SK-N-SH (cell line): ENCODE results near the gene UBALD1. TPM values are rescaled to one million over a fixed set of nuclear protein-coding genes. Genes with fewer than 3 reads are reported as not detected.
A peak's percentile ranks its signal among the peaks of the same experiment; 100 is the strongest.
"Not testable (repeated sequence)": the region's sequence is repeated elsewhere in the genome, so short reads cannot be mapped to it uniquely, and the experiment has no call there.

Experiments used
- CTCF ChIA-PET: fragments of 300-600, 350-600 bp; formaldehyde crosslinking; extraction: SDS; loops from one replicate; lab custom pipeline; 2021; lab: Yijun Ruan, JAX
- POLR2A ChIA-PET: fragments of 350-600 bp; sonication (Branson Sonifier 250); formaldehyde crosslinking; extraction: SDS; loops from one replicate; lab custom pipeline; 2020; ENCODE audit warnings: antibody characterized with exemption, inconsistent platforms; lab: Yijun Ruan, JAX
- DNase-seq: peaks from one replicate; pipeline ENCODE4 v3.0.0; 2012
- H2AFZ ChIP-seq: fragments of 200-600 bp; sonication (generic); 2 replicates; pipeline ENCODE4 v1.8.1; 2016; ENCODE audit warnings: antibody characterized with exemption, mild to moderate bottlenecking, low read depth
- H3F3A ChIP-seq: fragments of 200-600 bp; sonication (generic); replicated peaks from 2 replicates; pipeline ENCODE3; 2016; ENCODE audit warnings: antibody characterized with exemption, mild to moderate bottlenecking; ENCODE audit not compliant: insufficient read depth
- H3K27ac ChIP-seq, 2 experiments: fragments of 200-500 bp in 1 of 2; fragments of 200-600 bp in 1 of 2; sonication (Bioruptor generic) in 1 of 2; sonication (generic), shearing (Covaris generic) in 1 of 2; 2 replicates each; pipeline versions ENCODE4 v1.5.1 to v1.6.1; 2014 to 2016; ENCODE audit warnings: low read depth in 2 of 2, inconsistent platforms in 1 of 2, low read length in 1 of 2, mild to moderate bottlenecking in 1 of 2, mixed read lengths in 1 of 2
- H3K27me3 ChIP-seq: fragments of 200-600 bp; sonication (generic), shearing (Covaris generic); 2 replicates; pipeline ENCODE4 v1.6.1; 2016; ENCODE audit warnings: mixed run types; ENCODE audit not compliant: insufficient read depth
- H3K36me3 ChIP-seq, 2 experiments: fragments of 200-500 bp in 1 of 2; fragments of 200-600 bp in 1 of 2; sonication (Bioruptor generic) in 1 of 2; sonication (generic) in 1 of 2; replicated peaks in 1 of 2; 2 replicates each; pipeline versions ENCODE3 to v1.5.1; 2014 to 2016; ENCODE audit warnings: low read length in 1 of 2, mild to moderate bottlenecking in 1 of 2; ENCODE audit not compliant: insufficient read depth in 2 of 2, control insufficient read depth in 1 of 2
- H3K4me1 ChIP-seq, 2 experiments: fragments of 200-500 bp in 1 of 2; fragments of 200-600 bp in 1 of 2; sonication (Bioruptor generic) in 1 of 2; sonication (generic), shearing (Covaris generic) in 1 of 2; 2 replicates each; pipeline versions ENCODE4 v1.5.1 to v1.6.1; 2014 to 2016; ENCODE audit warnings: low read depth in 1 of 2, low read length in 1 of 2, mixed run types in 1 of 2; ENCODE audit not compliant: insufficient read depth in 2 of 2, control insufficient read depth in 1 of 2
- H3K4me2 ChIP-seq: fragments of 200-600 bp; sonication (generic), shearing (Covaris generic); 2 replicates; pipeline ENCODE4 v1.6.1; 2017; ENCODE audit warnings: mixed run types
- H3K4me3 ChIP-seq, 2 experiments: fragments of 200-500 bp in 1 of 2; fragments of 200-600 bp in 1 of 2; sonication (Bioruptor generic) in 1 of 2; sonication (generic), shearing (Covaris generic) in 1 of 2; 2 replicates each; pipeline versions ENCODE4 v1.5.1 to v1.8.1; 2014 to 2016; ENCODE audit warnings: low read depth in 2 of 2, inconsistent platforms in 1 of 2, low read length in 1 of 2, mild to moderate bottlenecking in 1 of 2, mixed read lengths in 1 of 2, moderate library complexity in 1 of 2
- H3K79me2 ChIP-seq: fragments of 200-600 bp; sonication (generic); 2 replicates; pipeline ENCODE4 v1.8.1; 2017; ENCODE audit warnings: mild to moderate bottlenecking; ENCODE audit not compliant: insufficient read depth
- H3K9ac ChIP-seq: fragments of 200-600 bp; sonication (generic); 2 replicates; pipeline ENCODE4 v1.6.1; 2017; ENCODE audit warnings: mixed run types
- H3K9me2 ChIP-seq: fragments of 200-600 bp; sonication (generic); 2 replicates; pipeline ENCODE4 v1.6.1; 2017; ENCODE audit warnings: mixed run types
- H3K9me3 ChIP-seq: fragments of 200-600 bp; sonication (generic); 2 replicates; pipeline ENCODE4 v1.6.1; 2017; ENCODE audit warnings: mixed run types, mild to moderate bottlenecking, moderate library complexity
- H4K20me1 ChIP-seq: fragments of 200-600 bp; sonication (generic); 2 replicates; pipeline ENCODE4 v1.6.1; 2017; ENCODE audit warnings: mild to moderate bottlenecking, mixed run types; ENCODE audit not compliant: insufficient read depth
- CHD2 ChIP-seq: fragments of 150-350 bp; IDR thresholded peaks from 2 replicates; pipeline ENCODE4 v1.6.1; 2018; ENCODE audit warnings: low read length; ENCODE audit not compliant: partially characterized antibody
- ELF1 ChIP-seq: IDR thresholded peaks from 2 replicates; pipeline ENCODE4 v1.4.0; 2012
- EP300 ChIP-seq, 2 experiments: IDR thresholded peaks; 2 replicates each; pipeline versions ENCODE4 v1.4.0 to v1.6.1; 2012; ENCODE audit warnings: borderline replicate concordance in 1 of 2, low read depth in 1 of 2, low read length in 1 of 2
- EZH2phosphoT487 ChIP-seq: fragments of 200-600 bp; sonication (generic); IDR thresholded peaks from 2 replicates; pipeline ENCODE4 v1.6.1; 2017; ENCODE audit warnings: low read depth, mixed run types, mild to moderate bottlenecking, antibody characterized with exemption, moderate library complexity, borderline replicate concordance
- FOSL2 ChIP-seq: IDR thresholded peaks from 2 replicates; pipeline ENCODE4 v1.4.0; 2012; ENCODE audit warnings: low read depth, mild to moderate bottlenecking, moderate library complexity, borderline replicate concordance
- FOXJ3 ChIP-seq: sonication (generic); formaldehyde crosslinking; IDR thresholded peaks from 2 replicates; pipeline ENCODE4 v1.5.1; 2020; ENCODE audit warnings: mild to moderate bottlenecking, missing genetic modification reagents
- FOXM1 ChIP-seq: IDR thresholded peaks from 2 replicates; pipeline ENCODE4 v1.4.0; 2012; ENCODE audit warnings: low read depth, mild to moderate bottlenecking
- GATA2 ChIP-seq: sonication (generic); formaldehyde crosslinking; IDR thresholded peaks from 2 replicates; pipeline ENCODE4 v1.5.0; 2020; ENCODE audit warnings: mild to moderate bottlenecking, missing genetic modification reagents
- JUND ChIP-seq: IDR thresholded peaks from 2 replicates; pipeline ENCODE4 v1.4.0; 2012
- NFIC ChIP-seq: IDR thresholded peaks from 2 replicates; pipeline ENCODE4 v1.4.0; 2012; ENCODE audit warnings: borderline replicate concordance
- NRF1 ChIP-seq: IDR thresholded peaks from 2 replicates; pipeline ENCODE4 v1.6.1; 2012; ENCODE audit warnings: low read depth, mild to moderate bottlenecking, low read length
- RAD21 ChIP-seq: IDR thresholded peaks from 2 replicates; pipeline ENCODE4 v1.6.1; 2012; ENCODE audit warnings: mild to moderate bottlenecking, low read length
- RFX5 ChIP-seq: IDR thresholded peaks from 2 replicates; pipeline ENCODE4 v1.6.1; 2012; ENCODE audit warnings: mild to moderate bottlenecking, improper control_type of control experiment, low read length
- RXRA ChIP-seq: IDR thresholded peaks from 2 replicates; pipeline ENCODE4 v1.4.0; 2012; ENCODE audit warnings: low read depth, mild to moderate bottlenecking, borderline replicate concordance
- SIN3A ChIP-seq: IDR thresholded peaks from 2 replicates; pipeline ENCODE4 v1.6.1; 2012; ENCODE audit warnings: low read depth, mild to moderate bottlenecking, low read length, moderate library complexity, borderline replicate concordance
- SMC3 ChIP-seq: IDR thresholded peaks from 2 replicates; pipeline ENCODE4 v1.6.1; 2012; ENCODE audit warnings: low read depth, low read length, improper control_type of control experiment
- TAF1 ChIP-seq: IDR thresholded peaks from 2 replicates; pipeline ENCODE4 v1.6.1; 2012; ENCODE audit warnings: low read depth, mild to moderate bottlenecking, low read length, moderate library complexity, borderline replicate concordance
- TEAD4 ChIP-seq: IDR thresholded peaks from 2 replicates; pipeline ENCODE4 v1.4.0; 2012; ENCODE audit warnings: mild to moderate bottlenecking, borderline replicate concordance; ENCODE audit not compliant: insufficient read depth
- WGBS: methylation state at CpG from one replicate; pipeline ENCODE4 v1.1.6; 2017; ENCODE audit warnings: low lambda C conversion rate; 5-methylcytosine and 5-hydroxymethylcytosine counted together
- polyA plus RNA-seq, 3 experiments: library from polyadenylated mRNA; depleted of rRNA; stranded (reverse); fragments of >200 nt; gene quantifications; 2 replicates each; pipeline ENCODE4 v1.2.3, GENCODE V29; 2012
- TF ChIP-seq, protein P1 (sequence below): fragments of 200-600 bp; sonication (generic); IDR thresholded peaks from 2 replicates; pipeline ENCODE4 v1.6.1; 2017; ENCODE audit warnings: antibody characterized with exemption, mild to moderate bottlenecking, moderate library complexity
- TF ChIP-seq, protein P2 (sequence below): IDR thresholded peaks from 2 replicates; pipeline ENCODE4 v1.6.1; 2012; ENCODE audit warnings: mild to moderate bottlenecking, low read depth, low read length, moderate library complexity
- TF ChIP-seq, protein P3 (sequence below): IDR thresholded peaks from 2 replicates; pipeline ENCODE4 v1.4.0; 2012; ENCODE audit warnings: low read depth

UBALD1 gene
- polyA plus RNA-seq, 1 of the 3 experiments (the other 2 are of a cell fraction), result 16.7 TPM

DNA sequence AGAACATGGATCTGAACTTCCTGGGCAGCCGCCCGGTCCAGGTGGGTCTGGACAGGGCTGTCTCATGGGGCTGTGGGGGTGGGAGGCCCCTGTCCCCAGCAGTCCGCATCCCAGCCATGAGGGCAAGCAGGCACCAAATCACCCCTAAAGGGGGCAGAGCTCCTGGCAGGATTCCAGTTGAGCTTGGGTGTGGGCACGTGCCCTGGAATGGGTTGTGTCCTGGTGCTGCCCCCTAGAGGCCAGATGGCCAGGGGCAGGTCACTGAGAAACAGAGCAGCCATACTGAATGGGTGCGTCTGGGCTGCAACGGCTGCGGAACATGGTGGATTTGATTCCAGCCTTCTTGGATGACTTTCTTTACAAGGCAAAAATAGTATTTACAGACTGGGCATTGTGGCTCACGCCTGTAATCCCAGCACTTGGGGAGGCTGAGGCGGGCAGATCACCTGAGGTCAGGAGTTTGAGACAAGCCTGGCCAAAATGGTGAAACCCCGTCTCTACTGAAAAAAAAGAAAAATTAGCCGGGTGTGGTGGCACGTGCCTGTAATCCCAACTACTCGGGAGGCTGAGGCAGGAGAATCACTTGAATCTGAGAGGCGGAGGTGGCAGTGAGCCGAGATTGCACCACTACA, 35.9 kb upstream of the UBALD1 start:
- Histone ChIP-seq H3K36me3 (peaks cover 12 to 29% of the 10 kb centered on the region in 2 experiments), H4K20me1 (peaks cover 40% of the 10 kb centered on the region), H3K79me2 (peaks cover 42% of the 10 kb centered on the region)
- H3K4me1 ChIP-seq, H3F3A ChIP-seq, H3K4me3 ChIP-seq, H3K9me2 ChIP-seq, POLR2A ChIA-PET, H2AFZ ChIP-seq, H3K9me3 ChIP-seq, H3K4me2 ChIP-seq, H3K27ac ChIP-seq, H3K9ac ChIP-seq, H3K27me3 ChIP-seq: not testable (repeated sequence)
- TF ChIP-seq RAD21 (peak; percentile 33), NFIC (peak; percentile 39)
- TF ChIP-seq, protein P1, sequence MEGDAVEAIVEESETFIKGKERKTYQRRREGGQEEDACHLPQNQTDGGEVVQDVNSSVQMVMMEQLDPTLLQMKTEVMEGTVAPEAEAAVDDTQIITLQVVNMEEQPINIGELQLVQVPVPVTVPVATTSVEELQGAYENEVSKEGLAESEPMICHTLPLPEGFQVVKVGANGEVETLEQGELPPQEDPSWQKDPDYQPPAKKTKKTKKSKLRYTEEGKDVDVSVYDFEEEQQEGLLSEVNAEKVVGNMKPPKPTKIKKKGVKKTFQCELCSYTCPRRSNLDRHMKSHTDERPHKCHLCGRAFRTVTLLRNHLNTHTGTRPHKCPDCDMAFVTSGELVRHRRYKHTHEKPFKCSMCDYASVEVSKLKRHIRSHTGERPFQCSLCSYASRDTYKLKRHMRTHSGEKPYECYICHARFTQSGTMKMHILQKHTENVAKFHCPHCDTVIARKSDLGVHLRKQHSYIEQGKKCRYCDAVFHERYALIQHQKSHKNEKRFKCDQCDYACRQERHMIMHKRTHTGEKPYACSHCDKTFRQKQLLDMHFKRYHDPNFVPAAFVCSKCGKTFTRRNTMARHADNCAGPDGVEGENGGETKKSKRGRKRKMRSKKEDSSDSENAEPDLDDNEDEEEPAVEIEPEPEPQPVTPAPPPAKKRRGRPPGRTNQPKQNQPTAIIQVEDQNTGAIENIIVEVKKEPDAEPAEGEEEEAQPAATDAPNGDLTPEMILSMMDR, result peak; percentile 78
- peak; percentile 86 for DNase-seq
- CTCF ChIA-PET, result interaction anchor here (0.6 to 2.8 kb wide), 9 partner anchors 10 to 44 kb away, joined by 3 to 16 read pairs (median 4); partner anchors contain the start of gene MGRN1
- WGBS, result 95% methylated on average over 12 of the region's 15 CpGs

DNA sequence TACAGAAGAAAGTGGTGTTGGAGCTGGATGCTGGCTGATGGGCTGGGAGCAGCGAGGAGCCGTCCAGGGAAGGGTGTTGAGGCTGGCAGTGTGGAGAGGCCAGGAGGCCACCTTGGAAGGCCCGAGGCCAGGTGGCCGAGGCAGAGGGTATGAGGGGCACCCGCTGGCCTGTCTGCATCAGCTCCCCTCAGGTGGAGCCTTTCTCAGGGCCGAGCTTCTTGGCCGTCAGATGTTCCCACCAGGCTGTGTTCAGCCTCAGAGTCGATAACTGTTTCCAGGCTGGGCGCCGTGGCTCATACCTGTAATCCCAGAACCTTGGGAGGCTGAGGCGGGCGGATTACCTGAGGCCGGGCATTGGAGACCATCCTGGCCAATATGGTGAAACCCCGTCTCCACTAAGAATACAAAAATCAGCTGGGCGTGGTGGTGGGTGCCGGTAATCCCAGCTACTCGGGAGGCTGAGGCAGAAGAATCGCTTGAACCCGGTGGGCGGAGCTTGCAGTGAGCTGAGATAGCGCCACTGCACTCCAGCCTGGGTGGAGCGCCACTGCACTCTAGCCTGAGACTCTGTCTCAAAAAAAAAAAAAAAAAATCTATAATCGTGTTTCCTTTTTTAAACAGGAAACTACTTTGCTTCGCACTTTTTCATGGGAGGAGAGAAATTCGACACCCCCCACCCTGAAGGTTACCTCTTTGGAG, 35.2 kb upstream of the UBALD1 start:
- no peak for TF ChIP-seq TAF1
- TF ChIP-seq SIN3A, result no peak
- no peak for TF ChIP-seq EZH2phosphoT487
- no peak for TF ChIP-seq JUND
- no peak for TF ChIP-seq RXRA
- TF ChIP-seq, protein P2, sequence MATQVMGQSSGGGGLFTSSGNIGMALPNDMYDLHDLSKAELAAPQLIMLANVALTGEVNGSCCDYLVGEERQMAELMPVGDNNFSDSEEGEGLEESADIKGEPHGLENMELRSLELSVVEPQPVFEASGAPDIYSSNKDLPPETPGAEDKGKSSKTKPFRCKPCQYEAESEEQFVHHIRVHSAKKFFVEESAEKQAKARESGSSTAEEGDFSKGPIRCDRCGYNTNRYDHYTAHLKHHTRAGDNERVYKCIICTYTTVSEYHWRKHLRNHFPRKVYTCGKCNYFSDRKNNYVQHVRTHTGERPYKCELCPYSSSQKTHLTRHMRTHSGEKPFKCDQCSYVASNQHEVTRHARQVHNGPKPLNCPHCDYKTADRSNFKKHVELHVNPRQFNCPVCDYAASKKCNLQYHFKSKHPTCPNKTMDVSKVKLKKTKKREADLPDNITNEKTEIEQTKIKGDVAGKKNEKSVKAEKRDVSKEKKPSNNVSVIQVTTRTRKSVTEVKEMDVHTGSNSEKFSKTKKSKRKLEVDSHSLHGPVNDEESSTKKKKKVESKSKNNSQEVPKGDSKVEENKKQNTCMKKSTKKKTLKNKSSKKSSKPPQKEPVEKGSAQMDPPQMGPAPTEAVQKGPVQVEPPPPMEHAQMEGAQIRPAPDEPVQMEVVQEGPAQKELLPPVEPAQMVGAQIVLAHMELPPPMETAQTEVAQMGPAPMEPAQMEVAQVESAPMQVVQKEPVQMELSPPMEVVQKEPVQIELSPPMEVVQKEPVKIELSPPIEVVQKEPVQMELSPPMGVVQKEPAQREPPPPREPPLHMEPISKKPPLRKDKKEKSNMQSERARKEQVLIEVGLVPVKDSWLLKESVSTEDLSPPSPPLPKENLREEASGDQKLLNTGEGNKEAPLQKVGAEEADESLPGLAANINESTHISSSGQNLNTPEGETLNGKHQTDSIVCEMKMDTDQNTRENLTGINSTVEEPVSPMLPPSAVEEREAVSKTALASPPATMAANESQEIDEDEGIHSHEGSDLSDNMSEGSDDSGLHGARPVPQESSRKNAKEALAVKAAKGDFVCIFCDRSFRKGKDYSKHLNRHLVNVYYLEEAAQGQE, result no peak
- no peak for TF ChIP-seq FOSL2
- TF ChIP-seq, protein P3, sequence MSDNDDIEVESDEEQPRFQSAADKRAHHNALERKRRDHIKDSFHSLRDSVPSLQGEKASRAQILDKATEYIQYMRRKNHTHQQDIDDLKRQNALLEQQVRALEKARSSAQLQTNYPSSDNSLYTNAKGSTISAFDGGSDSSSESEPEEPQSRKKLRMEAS, result no peak
- TF ChIP-seq NRF1, result no peak
- no peak for TF ChIP-seq SMC3
- TF ChIP-seq ELF1, result no peak
- TF ChIP-seq RAD21, result no peak
- no peak for TF ChIP-seq CHD2
- TF ChIP-seq RFX5, result no peak
- TF ChIP-seq EP300 (IDR thresholded peaks at IDR 0.05; ENCODE audit: borderline replicate concordance in 1 of 2, low read depth in 1 of 2, low read length in 1 of 2), result no peak
- no peak for TF ChIP-seq FOXJ3 (CRISPR knock-in tag)
- no peak for TF ChIP-seq FOXM1
- TF ChIP-seq TEAD4, result no peak
- TF ChIP-seq GATA2, result no peak
- no peaks in the 10 kb centered on the region for H3F3A ChIP-seq
- 95% methylated on average over 18 of the region's 25 CpGs for WGBS
- no peak overlapping the region for H3K9ac ChIP-seq
- H3K9me2 ChIP-seq, result no peaks in the 10 kb centered on the region
- ChIA-PET POLR2A (no interaction called here), CTCF (interaction anchor here (0.6 to 2.8 kb wide), 10 partner anchors 9 to 129 kb away, joined by 3 to 16 read pairs (median 4); partner anchors contain the start of gene MGRN1)
- no peak for DNase-seq
- no peak overlapping the region for H3K27ac ChIP-seq
- H3K4me1 ChIP-seq, result no peaks in the 10 kb centered on the region
- no peaks in the 10 kb centered on the region for H3K9me3 ChIP-seq
- peaks cover 45% of the 10 kb centered on the region for H4K20me1 ChIP-seq
- H3K4me2 ChIP-seq, result no peak overlapping the region
- H3K79me2 ChIP-seq, result peaks cover 49% of the 10 kb centered on the region
- H3K4me3 ChIP-seq, result no peak overlapping the region
- H3K36me3 ChIP-seq, result peaks cover 10 to 24% of the 10 kb centered on the region in 2 experiments
- no peak overlapping the region for H2AFZ ChIP-seq
- H3K27me3 ChIP-seq, result no peaks in the 10 kb centered on the region
